ENCODE results near the gene GNAI1.

The GNAI1 gene

GRCh38 chr7:80207501-80207900, 72.9 kb downstream of the GNAI1 start:
- no peak for TF ChIP-seq CTCF (conservative IDR thresholded peaks at IDR 0.05; ENCODE audit: low read depth)
- CTCF ChIA-PET, result no interaction called here
- no peak overlapping the region for H3K27ac ChIP-seq
- DNase-seq (ENCODE audit: low spot score), result no peak
- POLR2A ChIA-PET (ENCODE audit: low non-redundant PET), result no interaction called here

GRCh38 chr7:80208700-80209099, 74.1 kb downstream of the GNAI1 start:
- no peak for TF ChIP-seq CTCF (conservative IDR thresholded peaks at IDR 0.05; ENCODE audit: low read depth)
- ChIA-PET CTCF (interaction anchor here (0.6 kb wide), 1 partner anchor 104 kb away, joined by 3 read pairs; no protein-coding TSS in a partner anchor), POLR2A (ENCODE audit: low non-redundant PET) (no interaction called here)
- H3K27ac ChIP-seq, result no peak overlapping the region
- no peak for DNase-seq (ENCODE audit: low spot score)

- H3K27ac ChIP-seq, result no peak overlapping the region
- ChIA-PET POLR2A (ENCODE audit: low non-redundant PET) (no interaction called here), CTCF (no interaction called here)
- no peak for TF ChIP-seq CTCF (conservative IDR thresholded peaks at IDR 0.05; ENCODE audit: low read depth)
- DNase-seq (ENCODE audit: low spot score), result no peak
Observed at GRCh38 chr7:80210400-80210799, 75.8 kb downstream of the GNAI1 start.

GRCh38 chr7:80213814-80214213, 79.2 kb downstream of the GNAI1 start:
- no peak overlapping the region for H3K27ac ChIP-seq
- no peak for TF ChIP-seq CTCF (conservative IDR thresholded peaks at IDR 0.05; ENCODE audit: low read depth)
- ChIA-PET CTCF (no interaction called here), POLR2A (ENCODE audit: low non-redundant PET) (no interaction called here)
- no peak for DNase-seq (ENCODE audit: low spot score)

GRCh38 chr7:80215734-80216133, 81.1 kb downstream of the GNAI1 start:
- no peak overlapping the region for H3K27ac ChIP-seq
- ChIA-PET POLR2A (ENCODE audit: low non-redundant PET) (no interaction called here), CTCF (interaction anchor here (0.7 kb wide), 1 partner anchor 87 kb away, joined by 3 read pairs; no protein-coding TSS in a partner anchor)
- TF ChIP-seq CTCF (conservative IDR thresholded peaks at IDR 0.05; ENCODE audit: low read depth), result no peak
- no peak for DNase-seq (ENCODE audit: low spot score)

GRCh38 chr7:80216996-80217842, 82.6 kb downstream of the GNAI1 start:
- no peak for TF ChIP-seq CTCF (conservative IDR thresholded peaks at IDR 0.05; ENCODE audit: low read depth)
- no peak for DNase-seq (ENCODE audit: low spot score)
- CTCF ChIA-PET, result interaction anchor here (0.6 kb wide), 1 partner anchor 110 kb away, joined by 5 read pairs; no protein-coding TSS in a partner anchor
- H3K27ac ChIP-seq, result no peak overlapping the region
- POLR2A ChIA-PET (ENCODE audit: low non-redundant PET), result no interaction called here
